ENCODE measurements around the gene FMNL3. TPM values are rescaled to one million over a fixed set of nuclear protein-coding genes. Genes with fewer than 3 reads are reported as not detected.

Gene FMNL3
- total RNA-seq, 1 donor from 2014 or later: 19.8 TPM

Other genes starting within 250 kb of the FMNL3 start
- 0.97 TPM for gene KCNH3, start 168.4 kb downstream of the FMNL3 start, total RNA-seq
- 118 TPM for gene MCRS1, start 139.3 kb downstream of the FMNL3 start, total RNA-seq
- 0.48 TPM for gene FAM186B, start 101.8 kb downstream of the FMNL3 start, total RNA-seq
- gene PRPF40B, start 83.8 kb downstream of the FMNL3 start, total RNA-seq: 30.1 TPM
- 191 TPM for gene TMBIM6, start 34.2 kb upstream of the FMNL3 start, total RNA-seq
- 26.5 TPM for gene NCKAP5L, start 121.0 kb upstream of the FMNL3 start, total RNA-seq
- gene BCDIN3D, start 135.7 kb upstream of the FMNL3 start, total RNA-seq: 2.6 TPM
- gene FAIM2, start 196.5 kb upstream of the FMNL3 start, total RNA-seq: 1.7 TPM
- not detected for gene AQP2, start 243.3 kb upstream of the FMNL3 start, total RNA-seq

All from cardiac septum (tissue), 1 donor.